ENCODE results near the gene MROH7.

DNA sequence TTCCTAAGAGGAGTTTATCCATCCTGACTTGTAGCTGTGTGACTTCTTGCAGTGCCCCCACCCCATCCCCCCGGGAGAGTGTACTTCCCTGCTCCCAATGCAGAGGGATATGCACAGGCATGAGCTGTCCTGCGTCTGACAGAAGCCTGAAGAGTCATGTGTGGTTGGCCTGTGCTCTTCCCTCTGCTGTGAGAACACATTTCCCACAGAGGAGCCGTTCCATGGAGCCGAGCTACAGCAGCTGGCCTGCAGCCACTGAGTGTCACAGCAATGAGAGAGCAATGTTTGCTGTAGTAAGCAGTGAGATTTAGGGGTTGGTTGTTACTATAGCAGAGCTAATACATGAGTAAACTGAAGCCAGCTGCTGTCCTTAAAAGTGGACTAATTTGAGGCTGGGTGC is 100.7 kb downstream of the MROH7 start:
- TF ChIP-seq, protein P1, sequence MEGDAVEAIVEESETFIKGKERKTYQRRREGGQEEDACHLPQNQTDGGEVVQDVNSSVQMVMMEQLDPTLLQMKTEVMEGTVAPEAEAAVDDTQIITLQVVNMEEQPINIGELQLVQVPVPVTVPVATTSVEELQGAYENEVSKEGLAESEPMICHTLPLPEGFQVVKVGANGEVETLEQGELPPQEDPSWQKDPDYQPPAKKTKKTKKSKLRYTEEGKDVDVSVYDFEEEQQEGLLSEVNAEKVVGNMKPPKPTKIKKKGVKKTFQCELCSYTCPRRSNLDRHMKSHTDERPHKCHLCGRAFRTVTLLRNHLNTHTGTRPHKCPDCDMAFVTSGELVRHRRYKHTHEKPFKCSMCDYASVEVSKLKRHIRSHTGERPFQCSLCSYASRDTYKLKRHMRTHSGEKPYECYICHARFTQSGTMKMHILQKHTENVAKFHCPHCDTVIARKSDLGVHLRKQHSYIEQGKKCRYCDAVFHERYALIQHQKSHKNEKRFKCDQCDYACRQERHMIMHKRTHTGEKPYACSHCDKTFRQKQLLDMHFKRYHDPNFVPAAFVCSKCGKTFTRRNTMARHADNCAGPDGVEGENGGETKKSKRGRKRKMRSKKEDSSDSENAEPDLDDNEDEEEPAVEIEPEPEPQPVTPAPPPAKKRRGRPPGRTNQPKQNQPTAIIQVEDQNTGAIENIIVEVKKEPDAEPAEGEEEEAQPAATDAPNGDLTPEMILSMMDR (IDR thresholded peaks at IDR 0.05), result no peak
- no peak for TF ChIP-seq POLR2A (IDR thresholded peaks at IDR 0.05)
